Measurements from ENCODE around the gene ITPR1. TPM values are rescaled to one million over a fixed set of nuclear protein-coding genes. Genes with fewer than 3 reads are reported as not detected.

Gene ITPR1
- polyA plus RNA-seq, 6 donors from 2014 or later, result 54.8 to 110 (median 87.3) TPM

- peaks cover 50 to 66% (median 65%) of the 10 kb centered on the region in 3 donors for H3K4me1 Mint-ChIP-seq
- ATAC-seq (ENCODE audit: low read depth in 2 of 2) (peak; percentile 11 to 12), DNase-seq (peak; percentile 60)
- peak overlapping the region; percentile 92 to 100 (median 99) for H3K4me3 Mint-ChIP-seq
- H3K27me3 Mint-ChIP-seq, result no peaks in the 10 kb centered on the region
- peaks cover 36 to 41% of the 10 kb centered on the region in 2 donors for H3K36me3 Mint-ChIP-seq
- peaks cover 0 to 2% (median 0%) of the 10 kb centered on the region in 7 donors for H3K9me3 Mint-ChIP-seq
- H3K27ac Mint-ChIP-seq, result peak overlapping the region; percentile 66 to 99 (median 97)
Observed at GRCh38 chr3:4494895-4495264, 1.7 kb downstream of the ITPR1 start.

GRCh38 chr3:4495294-4496086 lies 2.3 kb downstream of the ITPR1 start:
- peaks cover 0 to 2% (median 0%) of the 10 kb centered on the region in 7 donors for H3K9me3 Mint-ChIP-seq
- DNase-seq, result no peak
- peak overlapping the region; percentile 36 to 99 (median 97) for H3K27ac Mint-ChIP-seq
- no peak for ATAC-seq (ENCODE audit: low read depth in 2 of 2)
- H3K4me1 Mint-ChIP-seq, result peaks cover 55 to 71% (median 71%) of the 10 kb centered on the region in 3 donors
- H3K36me3 Mint-ChIP-seq, result peaks cover 36 to 41% of the 10 kb centered on the region in 2 donors
- no peaks in the 10 kb centered on the region for H3K27me3 Mint-ChIP-seq
- peak overlapping the region; percentile 92 to 100 (median 99) for H3K4me3 Mint-ChIP-seq

- Mint-ChIP-seq H3K27me3 (no peaks in the 10 kb centered on the region), H3K9me3 (peaks cover 0 to 2% (median 0%) of the 10 kb centered on the region in 7 donors), H3K4me1 (peaks cover 55 to 72% (median 69%) of the 10 kb centered on the region in 3 donors), H3K27ac (peak overlapping the region in 5 of 6 donors; percentile 15 to 97 (median 57)), H3K36me3 (peaks cover 36 to 41% of the 10 kb centered on the region in 2 donors), H3K4me3 (peak overlapping the region; percentile 92 to 100 (median 99))
- ATAC-seq (ENCODE audit: low read depth in 2 of 2), result no peak
- DNase-seq, result no peak
Observed at GRCh38 chr3:4496087-4496452, 2.9 kb downstream of the ITPR1 start.

- Mint-ChIP-seq H3K27me3 (no peaks in the 10 kb centered on the region), H3K27ac (peak overlapping the region in 4 of 6 donors; percentile 24 to 97 (median 82)), H3K36me3 (peaks cover 36 to 41% of the 10 kb centered on the region in 2 donors), H3K9me3 (peaks cover 0 to 2% (median 0%) of the 10 kb centered on the region in 7 donors), H3K4me3 (peak overlapping the region; percentile 92 to 100 (median 99)), H3K4me1 (peaks cover 63 to 73% (median 72%) of the 10 kb centered on the region in 3 donors)
- no peak for DNase-seq
- no peak for ATAC-seq (ENCODE audit: low read depth in 2 of 2)
Observed at GRCh38 chr3:4497005-4497692, 4.0 kb downstream of the ITPR1 start.

GRCh38 chr3:4497843-4498324 lies 4.7 kb downstream of the ITPR1 start:
- H3K4me1 Mint-ChIP-seq, result peaks cover 61 to 78% (median 76%) of the 10 kb centered on the region in 3 donors
- ATAC-seq (ENCODE audit: low read depth in 2 of 2) (no peak), DNase-seq (no peak)
- H3K27ac Mint-ChIP-seq, result peak overlapping the region in 5 of 6 donors; percentile 75 to 97 (median 93)
- no peaks in the 10 kb centered on the region for H3K27me3 Mint-ChIP-seq
- peaks cover 0 to 2% (median 0%) of the 10 kb centered on the region in 7 donors for H3K9me3 Mint-ChIP-seq
- peak overlapping the region in 5 of 8 donors; percentile 12 to 51 (median 33) for H3K4me3 Mint-ChIP-seq
- H3K36me3 Mint-ChIP-seq, result peaks cover 36 to 41% of the 10 kb centered on the region in 2 donors

GRCh38 chr3:4498446-4498845 lies 5.3 kb downstream of the ITPR1 start:
- Mint-ChIP-seq H3K4me1 (peaks cover 67 to 83% (median 82%) of the 10 kb centered on the region in 3 donors), H3K4me3 (peak overlapping the region in 4 of 8 donors; percentile 32 to 42 (median 34)), H3K36me3 (peaks cover 36 to 41% of the 10 kb centered on the region in 2 donors), H3K27ac (peak overlapping the region in 4 of 6 donors; percentile 90 to 97 (median 92)), H3K27me3 (no peaks in the 10 kb centered on the region), H3K9me3 (peaks cover 0 to 2% (median 0%) of the 10 kb centered on the region in 7 donors)
- DNase-seq (no peak), ATAC-seq (ENCODE audit: low read depth in 2 of 2) (no peak)

GRCh38 chr3:4501437-4501836 lies 8.3 kb downstream of the ITPR1 start:
- ATAC-seq (ENCODE audit: low read depth in 2 of 2), result no peak
- Mint-ChIP-seq H3K36me3 (peaks cover 13 to 18% of the 10 kb centered on the region in 2 donors), H3K4me1 (peaks cover 69 to 94% (median 86%) of the 10 kb centered on the region in 3 donors), H3K9me3 (no peaks in the 10 kb centered on the region), H3K4me3 (peak overlapping the region in 5 of 8 donors; percentile 13 to 73 (median 58)), H3K27ac (peak overlapping the region in 5 of 6 donors; percentile 49 to 97 (median 84)), H3K27me3 (no peaks in the 10 kb centered on the region)
- DNase-seq, result no peak

GRCh38 chr3:4501927-4502326 lies 8.8 kb downstream of the ITPR1 start:
- H3K27me3 Mint-ChIP-seq, result no peaks in the 10 kb centered on the region
- H3K27ac Mint-ChIP-seq, result peak overlapping the region; percentile 83 to 98 (median 96)
- DNase-seq (no peak), ATAC-seq (ENCODE audit: low read depth in 2 of 2) (no peak)
- peaks cover 8 to 14% of the 10 kb centered on the region in 2 donors for H3K36me3 Mint-ChIP-seq
- H3K4me1 Mint-ChIP-seq, result peaks cover 67 to 94% (median 86%) of the 10 kb centered on the region in 3 donors
- H3K4me3 Mint-ChIP-seq, result peak overlapping the region in 7 of 8 donors; percentile 13 to 91 (median 58)
- H3K9me3 Mint-ChIP-seq, result no peaks in the 10 kb centered on the region

- Mint-ChIP-seq H3K27me3 (no peaks in the 10 kb centered on the region), H3K36me3 (peaks cover 3 to 8% of the 10 kb centered on the region in 2 donors), H3K9me3 (no peaks in the 10 kb centered on the region), H3K4me3 (peak overlapping the region; percentile 79 to 97 (median 85)), H3K27ac (peak overlapping the region; percentile 96 to 98 (median 98)), H3K4me1 (peaks cover 70 to 96% (median 86%) of the 10 kb centered on the region in 3 donors)
- DNase-seq, result peak; percentile 82
- ATAC-seq (ENCODE audit: low read depth in 2 of 2), result peak; percentile 96 to 97
Observed at GRCh38 chr3:4503050-4503449, 9.9 kb downstream of the ITPR1 start.

- H3K27me3 Mint-ChIP-seq, result no peaks in the 10 kb centered on the region
- no peak for DNase-seq
- H3K4me3 Mint-ChIP-seq, result peak overlapping the region; percentile 0 to 97 (median 85)
- peaks cover 79 to 100% (median 91%) of the 10 kb centered on the region in 3 donors for H3K4me1 Mint-ChIP-seq
- H3K36me3 Mint-ChIP-seq, result peaks cover under 1 to 2% of the 10 kb centered on the region in 2 donors
- ATAC-seq (ENCODE audit: low read depth in 2 of 2), result no peak
- H3K9me3 Mint-ChIP-seq, result no peaks in the 10 kb centered on the region
- H3K27ac Mint-ChIP-seq, result peak overlapping the region; percentile 96 to 98 (median 98)
Observed at GRCh38 chr3:4504340-4505261, 11.5 kb downstream of the ITPR1 start.

- Mint-ChIP-seq H3K27me3 (no peaks in the 10 kb centered on the region), H3K4me3 (peak overlapping the region; percentile 76 to 97 (median 82)), H3K9me3 (no peaks in the 10 kb centered on the region), H3K4me1 (peaks cover 85 to 100% (median 96%) of the 10 kb centered on the region in 3 donors), H3K36me3 (peaks cover 12 to 13% of the 10 kb centered on the region in 2 donors), H3K27ac (peak overlapping the region; percentile 96 to 98 (median 98))
- no peak for DNase-seq
- ATAC-seq (ENCODE audit: low read depth in 2 of 2), result no peak
Observed at GRCh38 chr3:4505688-4506558, 12.8 kb downstream of the ITPR1 start.

Data from naive B cell (primary cell).